Esophagus muscularis mucosa (tissue), 4 donors: ENCODE data around the gene ZNF521.

Experiments
- CTCF ChIP-seq, 3 experiments: fragments of 200-600 bp in 2 of 3; fragments of 450-650 bp in 1 of 3; sonication (generic) in 2 of 3; IDR thresholded peaks; one replicate each; pipeline ENCODE4 v1.5.1; 2017 to 2019; ENCODE audit warnings: antibody characterized with exemption in 3 of 3, mild to moderate bottlenecking in 2 of 3, moderate library complexity in 1 of 3
- EP300 ChIP-seq: sonication (generic); formaldehyde crosslinking; IDR thresholded peaks from one replicate; pipeline ENCODE4 v1.6.1; 2017; ENCODE audit warnings: antibody characterized with exemption
- POLR2A ChIP-seq: fragments of 450-650 bp; IDR thresholded peaks from one replicate; pipeline ENCODE4 v1.6.1; 2017; ENCODE audit warnings: antibody characterized with exemption, moderate library complexity, mild to moderate bottlenecking, low read depth
- POLR2AphosphoS5 ChIP-seq, 2 donors: sonication (generic); formaldehyde crosslinking; IDR thresholded peaks; one replicate each; pipeline ENCODE4 v1.6.1; 2017; ENCODE audit warnings: antibody characterized with exemption in 2 of 2

GRCh38 chr18:25123438-25124232, 228.3 kb downstream of the ZNF521 start:
- no peak for TF ChIP-seq POLR2A
- no peak for TF ChIP-seq CTCF (IDR thresholded peaks at IDR 0.05)
- TF ChIP-seq EP300 = no peak
- no peak for TF ChIP-seq POLR2AphosphoS5 (IDR thresholded peaks at IDR 0.05)
